Endothelial cell of umbilical vein (primary cell): ENCODE data around the gene OPRM1. TPM values are rescaled to one million over a fixed set of nuclear protein-coding genes. Genes with fewer than 3 reads are reported as not detected.

Source experiments
- BruUV-seq: library from RNA; stranded (reverse); fragments of 400-500 nt; replicated peaks from 2 replicates; lab custom pipeline; 2021; lab: Mats Ljungman, UMichigan
- CTCF ChIA-PET: fragments of 300-600, 350-600 bp; sonication (Branson Sonifier 250); formaldehyde crosslinking; loops from one replicate; lab custom pipeline; 2021; ENCODE audit warnings: antibody characterized with exemption, inconsistent platforms; lab: Charles Lee
- POLR2A ChIA-PET: fragments of 300-600, 350-600 bp; sonication (Branson Sonifier 250); formaldehyde crosslinking; loops from one replicate; lab custom pipeline; 2021; ENCODE audit warnings: antibody characterized with exemption, inconsistent platforms; lab: Charles Lee
- DNase-seq: peaks from one replicate; pipeline ENCODE4 v3.0.0-alpha.2; 2011; ENCODE audit warnings: low read depth, low spot score
- FAIRE-seq: peaks from 2 replicates; lab custom pipeline; 2011; peaks lifted over from hg19 to GRCh38; lab: Jason Lieb, UNC
- H2AFZ ChIP-seq: 2 replicates; pipeline ENCODE4 v1.6.0; 2012; ENCODE audit warnings: low read depth, low read length, control low read depth, inconsistent platforms
- H3K27ac ChIP-seq: 2 replicates; pipeline ENCODE4 v1.5.1; 2011; ENCODE audit warnings: low read depth, mild to moderate bottlenecking, control low read depth, low read length, moderate library complexity; ENCODE audit not compliant: insufficient read depth
- H3K27me3 ChIP-seq, 2 experiments: 2 replicates each; pipeline versions ENCODE4 v1.6.0 to v1.6.1; 2011; ENCODE audit warnings: low read length in 2 of 2, mixed read lengths in 1 of 2; ENCODE audit not compliant: control insufficient read depth in 2 of 2, insufficient read depth in 2 of 2
- H3K36me3 ChIP-seq, 2 experiments: 2 replicates in 1 of 2; 3 replicates in 1 of 2; pipeline ENCODE4 v1.5.1; 2011; ENCODE audit warnings: low read length in 2 of 2, mild to moderate bottlenecking in 1 of 2, moderate library complexity in 1 of 2; ENCODE audit not compliant: control insufficient read depth in 2 of 2, insufficient read depth in 2 of 2; ENCODE audit errors: extremely low read depth in 1 of 2
- H3K4me1 ChIP-seq: 3 replicates; pipeline ENCODE4 v1.5.1; 2011; ENCODE audit warnings: mild to moderate bottlenecking, low read length; ENCODE audit not compliant: control insufficient read depth, insufficient read depth; ENCODE audit errors: extremely low read depth
- H3K4me2 ChIP-seq: 2 replicates; pipeline ENCODE4 v1.6.1; 2011; ENCODE audit warnings: low read length, control low read depth, mixed read lengths; ENCODE audit not compliant: insufficient read depth
- H3K4me3 ChIP-seq, 3 experiments: fragments of 200-600 bp in 1 of 3; sonication (generic), shearing (Covaris generic) in 1 of 3; replicated peaks in 1 of 3; 2 replicates each; pipeline ENCODE4 v1.5.1; 2011 to 2016; ENCODE audit warnings: control low read depth in 3 of 3, low read length in 3 of 3, mild to moderate bottlenecking in 2 of 3, inconsistent platforms in 1 of 3, low read depth in 1 of 3, moderate library complexity in 1 of 3; ENCODE audit not compliant: insufficient read depth in 1 of 3
- H3K79me2 ChIP-seq: 2 replicates; pipeline ENCODE4 v1.6.0; 2012; ENCODE audit warnings: low read length, inconsistent platforms; ENCODE audit not compliant: control insufficient read depth, insufficient read depth
- H3K9ac ChIP-seq: replicated peaks from 2 replicates; pipeline ENCODE3; 2011; ENCODE audit warnings: low read length, control low read depth; ENCODE audit not compliant: insufficient read depth; ENCODE audit errors: extremely low read depth
- H3K9me1 ChIP-seq: replicated peaks from 3 replicates; pipeline ENCODE4 v1.6.0; 2011; ENCODE audit warnings: mild to moderate bottlenecking, low read length; ENCODE audit not compliant: control insufficient read depth, insufficient read depth; ENCODE audit errors: extremely low read depth
- H3K9me3 ChIP-seq: replicated peaks from 2 replicates; pipeline ENCODE4 v1.5.1; 2012; ENCODE audit warnings: low read length, inconsistent platforms; ENCODE audit not compliant: control insufficient read depth, insufficient read depth
- H4K20me1 ChIP-seq: replicated peaks from 2 replicates; pipeline ENCODE3; 2011; ENCODE audit warnings: mild to moderate bottlenecking, low read length; ENCODE audit not compliant: control insufficient read depth, insufficient read depth; ENCODE audit errors: extremely low read depth
- EZH2 ChIP-seq: IDR thresholded peaks from 2 replicates; pipeline ENCODE4 v1.6.1; 2012; ENCODE audit warnings: borderline replicate concordance, low read depth, mild to moderate bottlenecking, moderate library complexity, low read length, inconsistent platforms; ENCODE audit not compliant: severe bottlenecking
- GATA2 ChIP-seq: IDR thresholded peaks from 2 replicates; pipeline ENCODE4 v1.7.0; 2011; ENCODE audit warnings: low read depth, mild to moderate bottlenecking, moderate library complexity, mixed read lengths, low read length; ENCODE audit not compliant: insufficient read length, insufficient read depth
- JUN ChIP-seq: IDR thresholded peaks from 2 replicates; pipeline ENCODE4 v1.6.1; 2011; ENCODE audit warnings: borderline replicate concordance, low read depth; ENCODE audit not compliant: insufficient read length, insufficient read depth
- MAX ChIP-seq: IDR thresholded peaks from 2 replicates; pipeline ENCODE4 v1.6.1; 2011; ENCODE audit not compliant: insufficient read depth, insufficient read length
- MYC ChIP-seq: IDR thresholded peaks from one replicate; pipeline ENCODE4 v1.6.1; 2011; ENCODE audit warnings: mild to moderate bottlenecking, low read depth, low read length
- dilution Hi-C: fragments of 300-500 bp; cut with MboI; formaldehyde crosslinking; loops from one replicate; pipeline ENCODE4 v1.15.0; 2019; ENCODE audit warnings: low sequenced_read_pairs; ENCODE audit not compliant: extremely low pct_ligation_motif_present
- intact Hi-C: fragments of 100-400 bp; cut with micrococcal nuclease; formaldehyde crosslinking; loops from one replicate; pipeline ENCODE4 v1.10.0; 2022
- polyA plus RNA-seq, 4 experiments: library from polyadenylated mRNA; depleted of rRNA in 3 of 4; stranded (reverse) in 3 of 4; unstranded in 1 of 4; fragments of >200 nt; gene quantifications; 2 replicates each; pipeline versions ENCODE4 v1.2.1 to v1.2.3, GENCODE V29; 2011 to 2012; ENCODE audit warnings: missing spikeins in 1 of 4
- total RNA-seq: library from RNA; stranded (reverse); gene quantifications from 2 replicates; pipeline ENCODE4 v1.2.3, GENCODE V29; 2021

Gene OPRM1
- total and polyA plus RNA-seq, 2 donors (not counting 3 experiments of a cell fraction or from before 2014, with no cell fraction given), result not detected

GRCh38 chr6:154167126-154167525, 128.1 kb downstream of the OPRM1 start:
- no peak overlapping the region for H3K9ac ChIP-seq
- no peaks in the 10 kb centered on the region for H3K79me2 ChIP-seq
- intact Hi-C loops (no loop called here), dilution Hi-C loops (no loop called here)
- BruUV-seq, result no TSS peak
- no peak overlapping the region for H2AFZ ChIP-seq
- ChIA-PET POLR2A (no interaction called here), CTCF (no interaction called here)
- no peaks in the 10 kb centered on the region for H3K36me3 ChIP-seq
- DNase-seq (no peak), FAIRE-seq (no peak)
- peaks cover 3% of the 10 kb centered on the region in 2 experiments for H3K27me3 ChIP-seq
- no peak overlapping the region for H3K4me2 ChIP-seq
- H3K4me1 ChIP-seq, result no peaks in the 10 kb centered on the region
- H3K9me3 ChIP-seq, result no peaks in the 10 kb centered on the region
- H3K27ac ChIP-seq, result no peak overlapping the region
- no peaks in the 10 kb centered on the region for H3K9me1 ChIP-seq
- H4K20me1 ChIP-seq, result no peaks in the 10 kb centered on the region
- TF ChIP-seq EZH2, result no peak
- no peak for TF ChIP-seq MAX
- H3K4me3 ChIP-seq, result no peak overlapping the region

GRCh38 chr6:154169193-154169847, 130.3 kb downstream of the OPRM1 start:
- TF ChIP-seq GATA2 (no peak), JUN (no peak), MYC (no peak)
- POLR2A ChIA-PET, result no interaction called here
- Histone ChIP-seq H3K79me2 (no peaks in the 10 kb centered on the region), H3K4me2 (no peak overlapping the region), H3K9me3 (no peaks in the 10 kb centered on the region), H3K27me3 (peaks cover 0 to 3% of the 10 kb centered on the region in 2 experiments), H2AFZ (no peak overlapping the region), H3K27ac (no peak overlapping the region), H4K20me1 (no peaks in the 10 kb centered on the region), H3K4me3 (no peak overlapping the region), H3K9me1 (no peaks in the 10 kb centered on the region), H3K36me3 (no peaks in the 10 kb centered on the region), H3K9ac (no peak overlapping the region), H3K4me1 (no peaks in the 10 kb centered on the region)
- CTCF ChIA-PET, result no interaction called here
- no peak for DNase-seq
- BruUV-seq, result no TSS peak
- intact Hi-C loops (no loop called here), dilution Hi-C loops (no loop called here)
- FAIRE-seq, result no peak
